ENCODE data around the gene SLC9A3. TPM values are rescaled to one million over a fixed set of nuclear protein-coding genes. Genes with fewer than 3 reads are reported as not detected.

SLC9A3 gene
- total RNA-seq, 1 experiment from 2014 or later, result 0.85 TPM

- no peak overlapping the region for H4K91ac ChIP-seq (ENCODE audit: insufficient read length, low read depth, low read length)
- no peaks in the 10 kb centered on the region for H3K79me1 ChIP-seq (ENCODE audit: insufficient read depth, low read depth, low read length, poor library complexity, severe bottlenecking)
- H2BK15ac ChIP-seq (ENCODE audit: low read depth, low read length), result no peak overlapping the region
- H4K8ac ChIP-seq (replicated peaks; ENCODE audit: insufficient read length, low read depth, low read length), result no peak overlapping the region
- no peak overlapping the region for H4K5ac ChIP-seq (ENCODE audit: insufficient read length, low read depth, low read length)
- H3K27me3 ChIP-seq (ENCODE audit: insufficient read depth, low read length), result peaks cover 32% of the 10 kb centered on the region; the same call in 1 of the 2 replicates
- peaks cover 3% of the 10 kb centered on the region for H4K20me1 ChIP-seq (ENCODE audit: control insufficient read depth, insufficient read depth, insufficient read length)
- no peak overlapping the region for H3K14ac ChIP-seq (ENCODE audit: insufficient read depth, low read length)
- DNase-seq, result no peak
- H3K9ac ChIP-seq (ENCODE audit: extremely low read depth, insufficient read length, low read length), result no peak overlapping the region
- H2BK120ac ChIP-seq (ENCODE audit: low read depth, low read length, poor library complexity, severe bottlenecking), result no peak overlapping the region
- H2AFZ ChIP-seq (ENCODE audit: low read length), result no peak overlapping the region
- no peak overlapping the region for H3T11ph ChIP-seq (ENCODE audit: low read length)
- H3K23ac ChIP-seq (ENCODE audit: insufficient read length, low read depth, low read length), result no peak overlapping the region
- H3K79me2 ChIP-seq (ENCODE audit: insufficient read depth, low read length), result no peaks in the 10 kb centered on the region
- H3K4ac ChIP-seq (ENCODE audit: low read depth, low read length), result no peak overlapping the region
- H3K4me1 Mint-ChIP-seq, result peaks cover 12 to 21% of the 10 kb centered on the region in 2 experiments
- peaks cover 0 to 4% of the 10 kb centered on the region in 2 experiments; a peak in 2 of 5 replicates for H3K9me3 Mint-ChIP-seq
- no peaks in the 10 kb centered on the region for H3K9me3 ChIP-seq (ENCODE audit: control insufficient read depth, low read depth, low read length)
- no peak overlapping the region for H2BK20ac ChIP-seq (ENCODE audit: low read depth, low read length, poor library complexity, severe bottlenecking)
- H2AK5ac ChIP-seq (ENCODE audit: insufficient read length, low read length), result no peak overlapping the region
- H3K27ac ChIP-seq (ENCODE audit: insufficient read length, low read depth, low read length), result no peak overlapping the region
- WGBS (ENCODE audit: extremely low coverage, insufficient read length, low lambda C conversion rate), result no CpG with 5 or more reads among the region's 24 CpGs
- H3K4me2 ChIP-seq (ENCODE audit: insufficient read depth, insufficient read length, low read length), result no peak overlapping the region
- no peaks in the 10 kb centered on the region for H3K36me3 Mint-ChIP-seq (ENCODE audit: insufficient read depth in 1 of 3, low read depth in 3 of 3)
- no peak overlapping the region for H3K4me3 Mint-ChIP-seq
- H3K4me1 ChIP-seq (ENCODE audit: insufficient read depth, low read length), result no peaks in the 10 kb centered on the region
- no peak overlapping the region for H2BK12ac ChIP-seq (ENCODE audit: insufficient read length, low read depth, low read length)
- H3K56ac ChIP-seq (ENCODE audit: insufficient read length, low read depth, low read length), result no peak overlapping the region
- TF ChIP-seq CTCF (conservative IDR thresholded peaks at IDR 0.05), result no peak
- no peak overlapping the region for H2BK5ac ChIP-seq (ENCODE audit: insufficient read length, low read length)
- no peak overlapping the region for H3K27ac Mint-ChIP-seq
- peaks cover 72% of the 10 kb centered on the region for H3K27me3 Mint-ChIP-seq (ENCODE audit: low read depth)
- H3K23me2 ChIP-seq (ENCODE audit: insufficient read length, low read depth, low read length, poor library complexity, severe bottlenecking), result no peaks in the 10 kb centered on the region
- H3K18ac ChIP-seq (ENCODE audit: insufficient read length, low read depth, low read length), result no peak overlapping the region
Observed at GRCh38 chr5:530001-530955, 6.0 kb upstream of the SLC9A3 start.

Measured in H9 (cell line).